HL-60 (cell line): ENCODE results near the gene EPS15.

Source experiments
- DNase-seq, 2 experiments: peaks; one replicate each; pipeline ENCODE4 v3.0.0-alpha.2; 2010 to 2020; ENCODE audit warnings: low read depth in 1 of 2, low spot score in 1 of 2
- H3K27ac ChIP-seq: fragments of 250-450 bp; sonication (Bioruptor Pico); replicated peaks from 2 replicates; pipeline ENCODE4 v1.5.1; 2020; ENCODE audit warnings: mild to moderate bottlenecking, moderate library complexity
- H3K27me3 ChIP-seq: fragments of 250-450 bp; sonication (Bioruptor Pico); 2 replicates; pipeline ENCODE4 v1.5.1; 2021; ENCODE audit warnings: mild to moderate bottlenecking, moderate library complexity; ENCODE audit not compliant: insufficient read depth, poor library complexity, severe bottlenecking
- H3K4me3 ChIP-seq: replicated peaks from 2 replicates; pipeline ENCODE4 v1.5.1; 2011; ENCODE audit warnings: mild to moderate bottlenecking, control low read depth, low read length; ENCODE audit not compliant: insufficient read depth
- CTCF ChIP-seq: IDR thresholded peaks from one replicate; pipeline ENCODE4 v1.5.1; 2011; ENCODE audit warnings: low read length, control low read depth, inconsistent platforms; ENCODE audit not compliant: insufficient read depth
- GABPA ChIP-seq: IDR thresholded peaks from 2 replicates; pipeline ENCODE4 v1.6.1; 2012; ENCODE audit warnings: low read depth
- POLR2AphosphoS5 ChIP-seq: IDR thresholded peaks from 2 replicates; pipeline ENCODE4 v1.6.1; 2012; ENCODE audit warnings: low read depth
- REST ChIP-seq: IDR thresholded peaks from 2 replicates; pipeline ENCODE4 v1.6.1; 2012; ENCODE audit warnings: low read depth; ENCODE audit not compliant: insufficient replicate concordance
- SPI1 ChIP-seq: IDR thresholded peaks from 2 replicates; pipeline ENCODE4 v1.6.1; 2012; ENCODE audit warnings: low read depth, mild to moderate bottlenecking, borderline replicate concordance

The EPS15 gene

GRCh38 chr1:51313268-51313852, 205.7 kb downstream of the EPS15 start:
- Histone ChIP-seq H3K27me3 (no peaks in the 10 kb centered on the region), H3K4me3 (no peak overlapping the region), H3K27ac (no peak overlapping the region)
- TF ChIP-seq SPI1, result no peak
- no peak for TF ChIP-seq REST
- TF ChIP-seq POLR2AphosphoS5, result no peak
- TF ChIP-seq GABPA, result no peak
- no peak for TF ChIP-seq CTCF
- DNase-seq, result no peak

- Histone ChIP-seq H3K27me3 (no peaks in the 10 kb centered on the region), H3K4me3 (no peak overlapping the region), H3K27ac (no peak overlapping the region)
- DNase-seq, result no peak
- TF ChIP-seq GABPA (no peak), SPI1 (no peak), CTCF (no peak), POLR2AphosphoS5 (no peak), REST (no peak)
Observed at GRCh38 chr1:51312718-51313117, 206.3 kb downstream of the EPS15 start.

- Histone ChIP-seq H3K4me3 (no peak overlapping the region), H3K27ac (no peak overlapping the region), H3K27me3 (no peaks in the 10 kb centered on the region)
- DNase-seq, result no peak
- TF ChIP-seq CTCF, result no peak
- TF ChIP-seq POLR2AphosphoS5, result no peak
- no peak for TF ChIP-seq REST
- no peak for TF ChIP-seq SPI1
- no peak for TF ChIP-seq GABPA
Observed at GRCh38 chr1:51311826-51312225, 207.2 kb downstream of the EPS15 start.
